Posterior cingulate gyrus (tissue), 11 donors: ENCODE results near the gene ENPP6.
"Not testable (repeated sequence)": the region's sequence is repeated elsewhere in the genome, so short reads cannot be mapped to it uniquely, and the experiment has no call there.

ENCODE experiments used
- DNase-seq, 10 donors: peaks; one replicate each; pipeline versions ENCODE4 v3.0.0 to v3.0.0-alpha.2; 2020 to 2021; ENCODE audit warnings: mixed read lengths in 3 of 10
- intact Hi-C: fragments of 100-400 bp; cut with DNase I; formaldehyde crosslinking; loops from one replicate; pipeline ENCODE4 v1.15.1; 2023

ENPP6 gene

DNA sequence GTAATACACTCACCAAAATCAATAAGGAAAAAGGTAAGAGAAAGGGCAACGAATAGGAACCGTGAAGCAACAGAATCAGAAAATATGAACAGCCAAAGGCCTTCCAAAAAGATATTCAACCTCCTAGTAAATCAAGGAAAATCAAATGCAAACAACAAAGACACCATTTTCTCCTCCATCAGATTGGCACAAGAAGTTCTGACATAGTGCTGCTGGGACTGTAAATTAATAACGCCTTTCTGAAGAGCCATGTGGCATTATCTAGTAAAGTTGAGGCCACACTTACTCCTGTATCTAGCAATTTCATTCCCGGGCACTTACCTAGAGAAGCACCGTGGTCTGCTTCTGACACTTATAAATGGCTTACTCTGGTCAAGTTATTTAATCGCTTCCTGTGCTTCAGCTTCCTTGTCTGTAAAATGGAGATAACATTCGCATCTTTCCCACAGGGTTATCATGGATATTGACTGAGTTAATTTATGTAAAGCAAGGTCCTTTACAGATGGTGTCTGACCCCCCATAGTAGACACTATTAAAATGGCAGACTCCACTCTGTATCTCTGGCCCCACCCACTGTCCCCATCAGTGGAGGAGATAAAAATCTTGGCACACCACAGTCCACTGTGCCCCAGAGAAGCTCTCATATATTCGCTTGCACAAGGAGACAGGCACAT is 20.5 kb upstream of the ENPP6 start:
- intact Hi-C loops = no loop called here
- no peak for DNase-seq

DNA sequence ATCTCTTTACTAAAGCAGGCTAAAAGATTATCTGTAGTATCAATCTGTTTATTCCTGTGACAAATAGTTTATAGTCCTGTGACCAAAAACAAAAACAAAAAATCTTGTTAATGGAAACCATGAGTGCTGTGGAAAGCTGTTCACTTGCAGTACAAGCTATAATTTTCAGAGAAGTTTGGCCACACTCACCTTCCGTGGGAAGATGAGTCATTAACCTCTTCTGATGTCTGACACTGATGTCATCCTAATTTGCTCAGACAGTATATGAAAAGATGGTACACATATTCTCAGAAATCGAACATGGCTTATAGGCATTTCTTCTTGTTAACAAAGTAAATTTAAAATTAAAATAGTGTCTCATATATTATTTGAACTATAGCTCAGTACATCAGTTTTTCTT is 19.9 kb upstream of the ENPP6 start:
- DNase-seq = no peak
- intact Hi-C loops = no loop called here

- intact Hi-C loops = no loop called here
- DNase-seq = no peak
Measured at GRCh38 chr4:184235526-184235925, 17.9 kb upstream of the ENPP6 start.

DNA sequence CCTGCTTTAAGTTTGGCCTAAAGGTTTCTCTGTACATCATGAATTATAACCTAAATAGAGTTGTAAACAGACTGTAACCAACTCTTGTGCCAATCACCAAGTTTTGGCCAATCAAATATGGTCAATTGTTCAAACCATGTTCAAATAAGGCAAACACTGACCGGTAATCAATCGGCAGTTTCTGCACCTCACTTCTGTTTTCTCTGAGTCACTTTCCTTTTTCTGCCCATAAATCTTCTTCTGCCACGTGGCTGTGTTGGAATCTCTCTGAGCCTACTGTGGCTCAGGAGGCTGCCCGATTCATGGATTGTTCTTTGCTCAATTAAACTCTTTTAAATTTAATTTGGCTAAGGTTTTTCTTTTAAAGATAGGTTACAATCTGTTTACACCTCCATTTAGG is 16.5 kb upstream of the ENPP6 start:
- intact Hi-C loops = no loop called here
- no peak for DNase-seq

GRCh38 chr4:184232975-184233374 is 15.3 kb upstream of the ENPP6 start:
- no peak for DNase-seq
- intact Hi-C loops = no loop called here

GRCh38 chr4:184232202-184232601 is 14.5 kb upstream of the ENPP6 start:
- intact Hi-C loops = no loop called here
- DNase-seq = no peak

DNA sequence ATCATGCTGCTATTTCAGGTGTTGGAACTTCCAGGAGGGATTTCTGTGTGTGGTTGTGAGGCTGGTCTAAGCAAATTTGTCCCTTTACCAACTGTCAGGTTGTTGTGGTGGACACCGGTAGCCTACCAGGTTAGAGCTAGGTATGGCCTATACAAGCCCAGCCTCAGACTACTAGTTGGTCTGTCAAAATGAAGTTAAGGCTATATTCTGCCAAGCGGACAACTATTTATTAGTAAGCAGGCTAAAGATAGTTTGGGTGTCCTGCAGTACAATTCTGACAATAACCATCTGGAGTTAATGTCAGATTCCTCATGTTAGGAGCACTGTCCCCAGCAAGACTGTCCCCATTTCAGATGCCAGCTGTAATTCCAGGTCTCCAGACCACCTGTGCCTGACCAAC is 13.9 kb upstream of the ENPP6 start:
- DNase-seq = no peak
- intact Hi-C loops = no loop called here

GRCh38 chr4:184228056-184228705 is 10.5 kb upstream of the ENPP6 start:
- intact Hi-C loops = no loop called here

DNA sequence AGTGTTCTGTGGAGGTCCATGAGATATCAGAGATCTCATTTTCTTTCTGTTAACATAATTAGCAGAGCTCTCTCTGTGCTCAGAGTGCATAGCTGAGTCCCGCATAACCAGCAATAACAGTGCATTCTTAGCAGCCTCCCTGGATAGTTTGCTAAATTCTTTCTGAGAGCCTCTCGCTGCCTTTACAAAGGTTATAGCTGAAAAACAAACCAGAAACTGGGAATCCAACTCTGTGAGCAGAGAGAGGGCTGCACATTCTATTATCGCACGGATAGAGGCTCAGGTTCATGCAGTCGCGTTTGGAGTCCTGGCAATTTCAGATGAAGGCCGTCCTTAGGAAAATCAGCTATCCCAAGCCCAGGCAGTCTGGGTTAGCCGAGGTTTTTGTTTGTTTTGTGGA is 1.2 kb downstream of the ENPP6 start:
- no peak for DNase-seq
- intact Hi-C loops = no loop called here

More at GRCh38 chr4:184228056-184228705, 10.5 kb upstream of the ENPP6 start:
- DNase-seq = no peak

DNA sequence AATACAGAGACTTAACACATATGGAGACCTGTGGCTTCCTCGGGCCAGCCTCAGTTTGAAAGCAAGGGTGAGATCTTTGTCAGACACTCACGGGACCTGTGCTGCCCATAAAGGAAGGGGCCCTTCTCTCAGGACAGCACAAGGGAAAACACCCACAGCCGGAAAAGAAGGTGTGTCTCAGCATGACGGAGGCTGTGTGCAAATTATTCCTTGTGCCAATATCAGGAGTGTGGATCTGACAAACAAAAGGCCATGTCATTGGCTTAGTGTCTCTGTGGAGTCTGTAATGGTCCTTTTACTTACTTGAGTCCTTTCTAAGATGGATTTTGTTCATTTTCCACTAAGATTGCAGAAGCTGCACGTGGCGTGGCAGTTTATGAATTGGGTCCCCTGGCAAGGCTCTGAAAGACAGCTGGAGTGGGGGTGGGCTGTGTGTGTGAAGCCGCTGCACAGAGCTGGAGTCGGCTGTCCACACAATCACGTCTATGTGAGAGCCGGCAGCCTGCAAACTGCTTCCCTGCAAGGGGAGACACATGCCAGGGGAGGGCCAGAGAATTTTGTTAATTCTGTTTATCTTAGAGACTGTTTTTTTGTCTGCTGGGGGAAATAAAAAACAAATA is 1.9 kb downstream of the ENPP6 start:
- intact Hi-C loops = no loop called here
- DNase-seq = peak in 7 of 10 donors; percentile 36 to 93 (median 57)

GRCh38 chr4:184214931-184215330 is 2.7 kb downstream of the ENPP6 start:
- intact Hi-C loops = no loop called here

GRCh38 chr4:184207734-184208607 is 9.7 kb downstream of the ENPP6 start:
- DNase-seq, intact Hi-C loops: not testable (repeated sequence)

More at GRCh38 chr4:184214931-184215330, 2.7 kb downstream of the ENPP6 start:
- DNase-seq = no peak

- DNase-seq = no peak
- intact Hi-C loops = no loop called here
Measured at GRCh38 chr4:184205243-184205642, 12.4 kb downstream of the ENPP6 start.

- intact Hi-C loops = no loop called here
- DNase-seq = no peak
Measured at GRCh38 chr4:184203300-184203699, 14.4 kb downstream of the ENPP6 start.

DNA sequence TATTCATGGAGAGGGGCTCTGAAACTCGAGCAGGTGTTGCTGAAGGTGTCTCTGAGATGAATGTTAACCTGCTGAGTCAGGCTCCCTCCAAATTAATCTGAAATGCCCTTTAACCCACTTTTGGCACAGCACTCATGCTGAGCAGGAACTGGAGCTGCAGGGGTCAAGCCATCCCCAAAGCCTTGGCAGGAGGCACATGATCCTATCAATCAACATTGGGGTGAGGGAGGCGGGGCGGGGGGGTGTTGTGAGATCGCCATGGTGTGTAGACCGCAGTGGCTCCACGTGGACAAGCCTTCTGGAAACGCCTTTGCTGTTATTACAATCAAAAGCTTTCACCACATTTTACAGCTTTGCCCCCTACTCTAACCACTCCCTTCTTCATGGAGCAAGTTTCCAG is 16.5 kb downstream of the ENPP6 start:
- DNase-seq = no peak
- intact Hi-C loops = no loop called here

- DNase-seq = no peak
- intact Hi-C loops = no loop called here
Measured at GRCh38 chr4:184200296-184200695, 17.4 kb downstream of the ENPP6 start.

GRCh38 chr4:184199780-184200179 is 17.9 kb downstream of the ENPP6 start:
- intact Hi-C loops = no loop called here
- DNase-seq = no peak

DNA sequence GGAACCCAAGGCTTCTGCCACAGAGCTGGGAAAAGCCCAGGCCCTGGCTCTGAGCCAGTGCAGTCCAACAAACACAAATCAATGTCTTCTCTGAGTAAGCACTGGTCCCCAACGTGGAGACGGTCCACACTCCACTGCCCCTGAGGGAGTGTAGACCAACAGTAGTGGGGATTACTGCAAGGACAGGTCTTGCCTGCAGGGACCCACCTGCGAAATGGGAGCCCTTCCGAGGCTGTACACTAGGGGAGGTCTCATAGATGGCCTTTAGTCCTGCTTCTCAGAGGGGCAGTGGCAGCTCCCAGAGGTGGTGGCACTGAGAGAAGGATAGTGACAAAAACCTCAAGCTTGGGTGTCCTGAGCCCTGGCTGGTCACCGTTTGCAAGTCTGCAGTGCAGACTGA is 19.5 kb downstream of the ENPP6 start:
- intact Hi-C loops = no loop called here
- DNase-seq = peak in 1 of 10 donors; percentile 33

GRCh38 chr4:184197536-184198082 is 20.1 kb downstream of the ENPP6 start:
- no peak for DNase-seq
- intact Hi-C loops = no loop called here

GRCh38 chr4:184196730-184197385 is 20.8 kb downstream of the ENPP6 start:
- intact Hi-C loops = no loop called here
- no peak for DNase-seq
